D721Med (cell line): ENCODE results near the gene SYNPR.
"Not testable (repeated sequence)": the region's sequence is repeated elsewhere in the genome, so short reads cannot be mapped to it uniquely, and the experiment has no call there.

ENCODE experiments used
- DNase-seq: peaks from one replicate; pipeline ENCODE4 v3.0.0; 2011; ENCODE audit warnings: low spot score; ENCODE audit not compliant: insufficient read length
- FAIRE-seq: peaks from 2 replicates; lab custom pipeline; 2011; peaks lifted over from hg19 to GRCh38; lab: Jason Lieb, UNC
- CTCF ChIP-seq: IDR thresholded peaks from 2 replicates; pipeline ENCODE4 v1.5.1; 2012; ENCODE audit warnings: mild to moderate bottlenecking, control low read depth; ENCODE audit not compliant: insufficient read depth; ENCODE audit errors: missing control alignments

The SYNPR gene

DNA sequence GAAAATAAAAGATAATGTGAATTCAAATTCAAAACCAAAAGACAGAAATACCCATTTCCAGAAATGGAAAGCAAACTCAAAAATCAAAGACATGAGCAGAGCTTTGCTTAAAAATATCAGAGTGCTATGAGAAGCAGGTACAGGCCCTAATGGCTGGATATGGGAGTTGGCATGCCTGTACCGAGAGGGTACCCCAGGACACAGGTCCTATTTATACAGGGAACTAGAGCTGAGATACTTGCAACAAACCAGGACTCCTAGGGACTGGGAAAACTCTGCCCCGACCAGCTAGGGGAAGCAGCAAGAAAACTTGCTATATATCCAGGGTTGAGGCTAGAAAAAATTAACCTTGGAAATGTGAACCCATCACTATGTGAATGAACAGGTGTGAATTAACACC is 36.0 kb upstream of the SYNPR start:
- no peak for FAIRE-seq
- no peak for TF ChIP-seq CTCF
- DNase-seq, result no peak

- FAIRE-seq, result no peak
- TF ChIP-seq CTCF, result no peak
- no peak for DNase-seq
These were observed 33.6 kb upstream of the SYNPR start for GRCh38 chr3:63244486-63244885.

DNA sequence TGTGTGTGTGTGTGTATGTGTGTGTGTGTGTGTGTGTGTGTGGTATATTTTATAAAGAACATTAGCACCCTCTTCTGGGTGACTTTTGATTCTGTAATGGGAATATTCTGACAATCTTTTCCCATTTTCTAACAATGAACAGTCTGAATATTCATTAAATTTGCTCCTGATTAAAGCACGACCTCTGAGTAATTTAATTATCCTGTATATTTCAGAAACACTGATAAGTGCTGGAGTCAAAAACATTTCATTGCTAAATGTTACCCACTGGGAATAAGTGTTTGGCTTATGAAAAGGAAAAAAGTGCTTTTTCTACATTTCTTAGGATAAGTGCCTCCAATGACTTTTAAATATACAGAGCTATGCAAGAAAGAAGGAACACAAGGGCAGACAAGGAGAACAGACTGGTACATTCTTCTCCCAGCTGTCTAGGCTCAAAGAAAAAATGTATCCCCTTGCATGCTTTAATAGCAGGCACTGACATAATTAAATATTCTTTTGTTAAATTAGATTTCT is 32.3 kb upstream of the SYNPR start:
- no peak for DNase-seq
- peak; percentile 24 for TF ChIP-seq CTCF
- no peak for FAIRE-seq

- FAIRE-seq (no peak), DNase-seq (no peak)
- no peak for TF ChIP-seq CTCF
These were observed 30.1 kb upstream of the SYNPR start for GRCh38 chr3:63248015-63248414.

- TF ChIP-seq CTCF, result no peak
- DNase-seq (no peak), FAIRE-seq (no peak)
These were observed 26.6 kb upstream of the SYNPR start for GRCh38 chr3:63251499-63251898.

GRCh38 chr3:63255819-63256218 is 22.3 kb upstream of the SYNPR start:
- not testable (repeated sequence) for FAIRE-seq, DNase-seq

GRCh38 chr3:63264716-63265115 is 13.4 kb upstream of the SYNPR start:
- no peak for DNase-seq
- no peak for TF ChIP-seq CTCF
- no peak for FAIRE-seq

DNA sequence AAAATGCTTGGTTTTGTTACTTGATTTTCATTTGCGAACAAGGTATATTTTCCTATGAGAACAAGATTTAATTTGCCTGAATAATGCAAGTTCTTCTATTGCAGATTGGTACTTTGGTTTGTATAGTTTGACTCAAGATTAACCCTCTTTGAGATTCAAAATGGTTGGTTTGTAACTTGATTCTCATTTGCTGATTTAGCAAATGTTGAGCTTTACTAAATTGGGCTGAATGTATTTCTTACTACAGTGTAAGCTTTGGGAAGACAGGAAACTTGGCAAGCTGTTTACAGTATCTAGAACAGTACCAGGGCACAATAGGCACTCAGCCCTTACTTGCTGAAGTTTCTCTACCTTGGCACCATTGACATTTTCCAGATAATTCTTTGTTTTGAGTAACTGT is 3.7 kb upstream of the SYNPR start:
- TF ChIP-seq CTCF, result no peak
- FAIRE-seq (no peak), DNase-seq (no peak)
